ENCODE data around the gene FOSL1. TPM values are rescaled to one million over a fixed set of nuclear protein-coding genes. Genes with fewer than 3 reads are reported as not detected.

Gene FOSL1
- total and polyA plus RNA-seq, 2 experiments from 2014 or later, result 14.6 to 17.1 TPM

- H3K27me3 Mint-ChIP-seq (ENCODE audit: insufficient read depth, low read depth, poor library complexity), result peaks cover 40% of the 10 kb centered on the region
- H3K36me3 ChIP-seq (ENCODE audit: insufficient read depth), result peaks cover 14% of the 10 kb centered on the region; the same call in 1 of the 2 replicates
- peak within 1 kb of the TSS; percentile 89 for H3K4me2 ChIP-seq
- H3K27me3 ChIP-seq (ENCODE audit: insufficient read depth), result peaks cover 25% of the 10 kb centered on the region
- no peaks in the 10 kb centered on the region for H3K9me2 ChIP-seq (ENCODE audit: insufficient read depth)
- H2AFZ ChIP-seq, result peak within 1 kb of the TSS; percentile 95
- H3K27ac Mint-ChIP-seq, result peak within 1 kb of the TSS; percentile 99
- peaks cover 42% of the 10 kb centered on the region for H3K4me1 Mint-ChIP-seq
- peaks cover 2% of the 10 kb centered on the region; the same call in 1 of the 3 replicates for H3K9me3 Mint-ChIP-seq
- H3K79me2 ChIP-seq (replicated peaks; ENCODE audit: insufficient read depth), result peaks cover 13% of the 10 kb centered on the region
- H3K4me3 ChIP-seq, result peak within 1 kb of the TSS; percentile 93
- H3K4me1 ChIP-seq (ENCODE audit: insufficient read depth), result peaks cover 29% of the 10 kb centered on the region
- peak within 1 kb of the TSS; percentile 98 for H3K4me3 Mint-ChIP-seq
- ATAC-seq (peak; percentile 62), DNase-seq (ENCODE audit: low spot score) (peak; percentile 97)
- peak within 1 kb of the TSS; percentile 83 for H3K27ac ChIP-seq (ENCODE audit: low read depth)
- H3K36me3 Mint-ChIP-seq (ENCODE audit: low read depth), result peaks cover 42% of the 10 kb centered on the region
- TF ChIP-seq STAT1 (IDR thresholded peaks at IDR 0.05; ENCODE audit: unreplicated experiment), result no peak
- TF ChIP-seq POLR2AphosphoS5 (IDR thresholded peaks at IDR 0.05; ENCODE audit: low read depth), result peak; percentile 95
- no peak for TF ChIP-seq EZH2phosphoT487 (IDR thresholded peaks at IDR 0.05; ENCODE audit: unreplicated experiment)
- no peak for TF ChIP-seq NANOG (IDR thresholded peaks at IDR 0.05; ENCODE audit: borderline replicate concordance)
- TF ChIP-seq ZNF114 (CRISPR knock-in tag; IDR thresholded peaks at IDR 0.05), result no peak
- TF ChIP-seq, protein P1, sequence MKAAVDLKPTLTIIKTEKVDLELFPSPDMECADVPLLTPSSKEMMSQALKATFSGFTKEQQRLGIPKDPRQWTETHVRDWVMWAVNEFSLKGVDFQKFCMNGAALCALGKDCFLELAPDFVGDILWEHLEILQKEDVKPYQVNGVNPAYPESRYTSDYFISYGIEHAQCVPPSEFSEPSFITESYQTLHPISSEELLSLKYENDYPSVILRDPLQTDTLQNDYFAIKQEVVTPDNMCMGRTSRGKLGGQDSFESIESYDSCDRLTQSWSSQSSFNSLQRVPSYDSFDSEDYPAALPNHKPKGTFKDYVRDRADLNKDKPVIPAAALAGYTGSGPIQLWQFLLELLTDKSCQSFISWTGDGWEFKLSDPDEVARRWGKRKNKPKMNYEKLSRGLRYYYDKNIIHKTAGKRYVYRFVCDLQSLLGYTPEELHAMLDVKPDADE (IDR thresholded peaks at IDR 0.05), result 0 out of 2 replicates have a peak, but pooled peaks have one; percentile 61
- no peak for TF ChIP-seq JUNB (IDR thresholded peaks at IDR 0.05; ENCODE audit: unreplicated experiment)
- TF ChIP-seq, protein P2, sequence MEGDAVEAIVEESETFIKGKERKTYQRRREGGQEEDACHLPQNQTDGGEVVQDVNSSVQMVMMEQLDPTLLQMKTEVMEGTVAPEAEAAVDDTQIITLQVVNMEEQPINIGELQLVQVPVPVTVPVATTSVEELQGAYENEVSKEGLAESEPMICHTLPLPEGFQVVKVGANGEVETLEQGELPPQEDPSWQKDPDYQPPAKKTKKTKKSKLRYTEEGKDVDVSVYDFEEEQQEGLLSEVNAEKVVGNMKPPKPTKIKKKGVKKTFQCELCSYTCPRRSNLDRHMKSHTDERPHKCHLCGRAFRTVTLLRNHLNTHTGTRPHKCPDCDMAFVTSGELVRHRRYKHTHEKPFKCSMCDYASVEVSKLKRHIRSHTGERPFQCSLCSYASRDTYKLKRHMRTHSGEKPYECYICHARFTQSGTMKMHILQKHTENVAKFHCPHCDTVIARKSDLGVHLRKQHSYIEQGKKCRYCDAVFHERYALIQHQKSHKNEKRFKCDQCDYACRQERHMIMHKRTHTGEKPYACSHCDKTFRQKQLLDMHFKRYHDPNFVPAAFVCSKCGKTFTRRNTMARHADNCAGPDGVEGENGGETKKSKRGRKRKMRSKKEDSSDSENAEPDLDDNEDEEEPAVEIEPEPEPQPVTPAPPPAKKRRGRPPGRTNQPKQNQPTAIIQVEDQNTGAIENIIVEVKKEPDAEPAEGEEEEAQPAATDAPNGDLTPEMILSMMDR (conservative IDR thresholded peaks at IDR 0.05; ENCODE audit: low read depth in 2 of 2), result peak; percentile 58 to 63
- peak; percentile 91 for TF ChIP-seq CREB1 (CRISPR knock-in tag; IDR thresholded peaks at IDR 0.05; ENCODE audit: low read depth)
- peaks cover 25% of the 10 kb centered on the region for H4K20me1 ChIP-seq (replicated peaks; ENCODE audit: insufficient read depth)
- H3F3A ChIP-seq (replicated peaks; ENCODE audit: low read depth), result peaks cover 39% of the 10 kb centered on the region
Measured at GRCh38 chr11:65888163-65888814, 11.9 kb downstream of the FOSL1 start, which contains the start of gene FIBP. Gene FIBP, minus strand, starts transcription at chr11:65888471. Its CDS starts 53 bp downstream, at chr11:65888418.

GRCh38 chr11:65887723-65888162 lies 12.4 kb downstream of the FOSL1 start:
- Mint-ChIP-seq H3K27ac (peak overlapping the region; percentile 99), H3K4me1 (peaks cover 38% of the 10 kb centered on the region)
- no peak for ATAC-seq
- TF ChIP-seq CREB1 (CRISPR knock-in tag; IDR thresholded peaks at IDR 0.05; ENCODE audit: low read depth), result no peak
- TF ChIP-seq, protein P3, sequence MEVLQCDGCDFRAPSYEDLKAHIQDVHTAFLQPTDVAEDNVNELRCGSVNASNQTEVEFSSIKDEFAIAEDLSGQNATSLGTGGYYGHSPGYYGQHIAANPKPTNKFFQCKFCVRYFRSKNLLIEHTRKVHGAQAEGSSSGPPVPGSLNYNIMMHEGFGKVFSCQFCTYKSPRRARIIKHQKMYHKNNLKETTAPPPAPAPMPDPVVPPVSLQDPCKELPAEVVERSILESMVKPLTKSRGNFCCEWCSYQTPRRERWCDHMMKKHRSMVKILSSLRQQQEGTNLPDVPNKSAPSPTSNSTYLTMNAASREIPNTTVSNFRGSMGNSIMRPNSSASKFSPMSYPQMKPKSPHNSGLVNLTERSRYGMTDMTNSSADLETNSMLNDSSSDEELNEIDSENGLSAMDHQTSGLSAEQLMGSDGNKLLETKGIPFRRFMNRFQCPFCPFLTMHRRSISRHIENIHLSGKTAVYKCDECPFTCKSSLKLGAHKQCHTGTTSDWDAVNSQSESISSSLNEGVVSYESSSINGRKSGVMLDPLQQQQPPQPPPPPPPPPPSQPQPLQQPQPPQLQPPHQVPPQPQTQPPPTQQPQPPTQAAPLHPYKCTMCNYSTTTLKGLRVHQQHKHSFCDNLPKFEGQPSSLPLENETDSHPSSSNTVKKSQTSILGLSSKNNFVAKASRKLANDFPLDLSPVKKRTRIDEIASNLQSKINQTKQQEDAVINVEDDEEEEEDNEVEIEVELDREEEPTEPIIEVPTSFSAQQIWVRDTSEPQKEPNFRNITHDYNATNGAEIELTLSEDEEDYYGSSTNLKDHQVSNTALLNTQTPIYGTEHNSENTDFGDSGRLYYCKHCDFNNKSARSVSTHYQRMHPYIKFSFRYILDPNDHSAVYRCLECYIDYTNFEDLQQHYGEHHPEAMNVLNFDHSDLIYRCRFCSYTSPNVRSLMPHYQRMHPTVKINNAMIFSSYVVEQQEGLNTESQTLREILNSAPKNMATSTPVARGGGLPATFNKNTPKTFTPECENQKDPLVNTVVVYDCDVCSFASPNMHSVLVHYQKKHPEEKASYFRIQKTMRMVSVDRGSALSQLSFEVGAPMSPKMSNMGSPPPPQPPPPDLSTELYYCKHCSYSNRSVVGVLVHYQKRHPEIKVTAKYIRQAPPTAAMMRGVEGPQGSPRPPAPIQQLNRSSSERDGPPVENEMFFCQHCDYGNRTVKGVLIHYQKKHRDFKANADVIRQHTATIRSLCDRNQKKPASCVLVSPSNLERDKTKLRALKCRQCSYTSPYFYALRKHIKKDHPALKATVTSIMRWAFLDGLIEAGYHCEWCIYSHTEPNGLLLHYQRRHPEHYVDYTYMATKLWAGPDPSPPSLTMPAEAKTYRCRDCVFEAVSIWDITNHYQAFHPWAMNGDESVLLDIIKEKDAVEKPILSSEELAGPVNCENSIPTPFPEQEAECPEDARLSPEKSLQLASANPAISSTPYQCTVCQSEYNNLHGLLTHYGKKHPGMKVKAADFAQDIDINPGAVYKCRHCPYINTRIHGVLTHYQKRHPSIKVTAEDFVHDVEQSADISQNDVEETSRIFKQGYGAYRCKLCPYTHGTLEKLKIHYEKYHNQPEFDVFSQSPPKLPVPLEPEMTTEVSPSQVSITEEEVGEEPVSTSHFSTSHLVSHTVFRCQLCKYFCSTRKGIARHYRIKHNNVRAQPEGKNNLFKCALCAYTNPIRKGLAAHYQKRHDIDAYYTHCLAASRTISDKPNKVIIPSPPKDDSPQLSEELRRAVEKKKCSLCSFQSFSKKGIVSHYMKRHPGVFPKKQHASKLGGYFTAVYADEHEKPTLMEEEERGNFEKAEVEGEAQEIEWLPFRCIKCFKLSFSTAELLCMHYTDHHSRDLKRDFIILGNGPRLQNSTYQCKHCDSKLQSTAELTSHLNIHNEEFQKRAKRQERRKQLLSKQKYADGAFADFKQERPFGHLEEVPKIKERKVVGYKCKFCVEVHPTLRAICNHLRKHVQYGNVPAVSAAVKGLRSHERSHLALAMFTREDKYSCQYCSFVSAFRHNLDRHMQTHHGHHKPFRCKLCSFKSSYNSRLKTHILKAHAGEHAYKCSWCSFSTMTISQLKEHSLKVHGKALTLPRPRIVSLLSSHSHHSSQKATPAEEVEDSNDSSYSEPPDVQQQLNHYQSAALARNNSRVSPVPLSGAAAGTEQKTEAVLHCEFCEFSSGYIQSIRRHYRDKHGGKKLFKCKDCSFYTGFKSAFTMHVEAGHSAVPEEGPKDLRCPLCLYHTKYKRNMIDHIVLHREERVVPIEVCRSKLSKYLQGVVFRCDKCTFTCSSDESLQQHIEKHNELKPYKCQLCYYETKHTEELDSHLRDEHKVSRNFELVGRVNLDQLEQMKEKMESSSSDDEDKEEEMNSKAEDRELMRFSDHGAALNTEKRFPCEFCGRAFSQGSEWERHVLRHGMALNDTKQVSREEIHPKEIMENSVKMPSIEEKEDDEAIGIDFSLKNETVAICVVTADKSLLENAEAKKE (CRISPR knock-in tag; IDR thresholded peaks at IDR 0.05), result no peak
- TF ChIP-seq EZH2 (IDR thresholded peaks at IDR 0.05; ENCODE audit: low read depth, unreplicated experiment), result no peak

More at GRCh38 chr11:65887723-65888162, 12.4 kb downstream of the FOSL1 start:
- H3K27me3 Mint-ChIP-seq (ENCODE audit: insufficient read depth, low read depth, poor library complexity), result peaks cover 39% of the 10 kb centered on the region
- peaks cover 39% of the 10 kb centered on the region for H3F3A ChIP-seq (replicated peaks; ENCODE audit: low read depth)
- H4K20me1 ChIP-seq (replicated peaks; ENCODE audit: insufficient read depth), result peaks cover 25% of the 10 kb centered on the region
- H3K79me2 ChIP-seq (replicated peaks; ENCODE audit: insufficient read depth), result peaks cover 13% of the 10 kb centered on the region
- H3K36me3 ChIP-seq (ENCODE audit: insufficient read depth), result peaks cover 14% of the 10 kb centered on the region; the same call in 1 of the 2 replicates
- peaks cover 25% of the 10 kb centered on the region for H3K27me3 ChIP-seq (ENCODE audit: insufficient read depth)
- DNase-seq (ENCODE audit: low spot score), result no peak
- peak overlapping the region; percentile 98 for H3K4me3 Mint-ChIP-seq
- peak overlapping the region; percentile 78; the same call in 1 of the 2 replicates for H3K27ac ChIP-seq (ENCODE audit: low read depth)
- peak overlapping the region; percentile 93 for H3K4me3 ChIP-seq
- H2AFZ ChIP-seq, result peak overlapping the region; percentile 95
- peaks cover 43% of the 10 kb centered on the region for H3K36me3 Mint-ChIP-seq (ENCODE audit: low read depth)
- H3K4me2 ChIP-seq, result peak overlapping the region; percentile 89
- H3K9me2 ChIP-seq (ENCODE audit: insufficient read depth), result no peaks in the 10 kb centered on the region
- peaks cover 2% of the 10 kb centered on the region; the same call in 1 of the 3 replicates for H3K9me3 Mint-ChIP-seq
- H3K4me1 ChIP-seq (ENCODE audit: insufficient read depth), result peaks cover 29% of the 10 kb centered on the region

Data from GM23338 (cell line).